Right lung (tissue), 5 donors: ENCODE measurements around the gene MKRN2OS. TPM values are rescaled to one million over a fixed set of nuclear protein-coding genes. Genes with fewer than 3 reads are reported as not detected.

Source experiments
- DNase-seq, 2 donors: peaks; one replicate each; pipeline ENCODE4 v3.0.0-alpha.2; 2013
- polyA plus RNA-seq, 5 donors: library from polyadenylated mRNA; unstranded; fragments of 120-200 nt; gene quantifications; one replicate each; pipeline versions ENCODE4 v1.2.1 to v1.2.3, GENCODE V29; 2013; ENCODE audit warnings: inconsistent platforms in 1 of 5, low replicate concordance in 1 of 5; ENCODE audit not compliant: insufficient read length in 5 of 5, insufficient read depth in 1 of 5

The MKRN2OS gene
- polyA plus RNA-seq, 5 donors: 0.75 to 1.5 (median 1.3) TPM

GRCh38 chr3:12515631-12516030 lies 29.7 kb downstream of the MKRN2OS start:
- no peak for DNase-seq

- no peak for DNase-seq
Observed at GRCh38 chr3:12513694-12514446, 31.4 kb downstream of the MKRN2OS start.

GRCh38 chr3:12512534-12513118 lies 32.7 kb downstream of the MKRN2OS start:
- DNase-seq: no peak

- DNase-seq: no peak
Observed at GRCh38 chr3:12509466-12509865, 35.8 kb downstream of the MKRN2OS start.

- no peak for DNase-seq
Observed at GRCh38 chr3:12508291-12508700, 37.0 kb downstream of the MKRN2OS start.

- DNase-seq: peak; percentile 67 to 77
Observed at GRCh38 chr3:12507591-12508281, 37.6 kb downstream of the MKRN2OS start.

- no peak for DNase-seq
Observed at GRCh38 chr3:12506201-12506709, 39.0 kb downstream of the MKRN2OS start.

- no peak for DNase-seq
Observed at GRCh38 chr3:12503126-12503957, 42.0 kb downstream of the MKRN2OS start.

- peak in 1 of 2 donors; percentile 46 for DNase-seq
Observed at GRCh38 chr3:12501360-12502020, 43.8 kb downstream of the MKRN2OS start.

- no peak for DNase-seq
Observed at GRCh38 chr3:12499474-12499873, 45.8 kb downstream of the MKRN2OS start.

- no peak for DNase-seq
Observed at GRCh38 chr3:12496453-12496761, 48.9 kb downstream of the MKRN2OS start.

- DNase-seq: no peak
Observed at GRCh38 chr3:12495749-12496452, 49.4 kb downstream of the MKRN2OS start.

- no peak for DNase-seq
Observed at GRCh38 chr3:12490547-12490946, 54.8 kb downstream of the MKRN2OS start.

GRCh38 chr3:12489832-12490231 lies 55.5 kb downstream of the MKRN2OS start:
- DNase-seq: no peak

Other genes starting within 250 kb of the MKRN2OS start
- gene TSEN2, start 61.0 kb downstream of the MKRN2OS start, polyA plus RNA-seq: 10 to 100 TPM; 18.8 to 24.9 (median 23.9) TPM
- 10 to 100 TPM; 34.7 to 41.9 (median 36.9) TPM for gene MKRN2, start 11.6 kb upstream of the MKRN2OS start, polyA plus RNA-seq
- gene RAF1, start 118.6 kb upstream of the MKRN2OS start, polyA plus RNA-seq: 100 to 1,000 TPM; 114 to 142 (median 127) TPM
- 1 to 10 TPM; 1.1 to 2.6 (median 2.0) TPM for gene TMEM40, start 213.8 kb upstream of the MKRN2OS start, polyA plus RNA-seq